Myometrial cell (primary cell): Measurements from ENCODE around the gene KLK5. TPM values are rescaled to one million over a fixed set of nuclear protein-coding genes. Genes with fewer than 3 reads are reported as not detected.

ENCODE experiments used
- total RNA-seq: library from RNA; depleted of rRNA; stranded (reverse); fragments of >200 nt; gene quantifications from 2 replicates; pipeline ENCODE4 v1.2.3, GENCODE V29; 2015

KLK5 gene
- not detected in 2 replicates for total RNA-seq

GRCh38 chr19:50952910-50953309, at the start of gene KLK5:
Gene KLK5, minus strand, starts transcription at chr19:50953038. Its CDS starts 381 bp downstream, at chr19:50952657.

GRCh38 chr19:51001515-51001914, 48.7 kb upstream of the KLK5 start, which contains the start of gene KLK8:
Gene KLK8, minus strand, starts transcription at chr19:51001604. Its CDS starts 437 bp downstream, at chr19:51001167.

GRCh38 chr19:50983625-50984292, 30.9 kb upstream of the KLK5 start, which contains the start of gene KLK7:
Gene KLK7, minus strand, starts transcription at chr19:50983917. Its CDS starts 1,518 bp downstream, at chr19:50982399.

GRCh38 chr19:50969413-50969760, 16.5 kb upstream of the KLK5 start, which contains the start of gene KLK6:
Gene KLK6, minus strand, starts transcription at chr19:50969591. Its CDS starts 1,487 bp downstream, at chr19:50968104.

GRCh38 chr19:50911206-50912101, 41.4 kb downstream of the KLK5 start, which contains the start of gene KLK4:
Gene KLK4, minus strand, starts transcription at chr19:50911395. Its CDS starts 657 bp downstream, at chr19:50910738.

Other genes with a start within 250 kb of the KLK5 start
- 6.6 and 10.6 TPM in 2 replicates for gene SHANK1, start 233.2 kb downstream of the KLK5 start, total RNA-seq
- 167 and 170 TPM in 2 replicates for gene CLEC11A, start 229.7 kb downstream of the KLK5 start, total RNA-seq
- gene GPR32, start 182.6 kb downstream of the KLK5 start, total RNA-seq, result not detected in 2 replicates
- not detected in 2 replicates for gene ACP4, start 162.6 kb downstream of the KLK5 start, total RNA-seq
- not detected in 2 replicates for gene KLK1, start 129.3 kb downstream of the KLK5 start, total RNA-seq
- not detected in 2 replicates for gene KLK15, start 119.5 kb downstream of the KLK5 start, total RNA-seq
- gene KLK3, start 98.1 kb downstream of the KLK5 start, total RNA-seq, result not detected in 2 replicates
- not detected in 2 replicates for gene KLK2, start 79.6 kb downstream of the KLK5 start, total RNA-seq
- not detected in 2 replicates for gene KLK4, start 41.6 kb downstream of the KLK5 start, total RNA-seq
- gene KLK6, start 16.6 kb upstream of the KLK5 start, total RNA-seq, result not detected in 2 replicates
- not detected in 2 replicates for gene KLK7, start 30.9 kb upstream of the KLK5 start, total RNA-seq
- gene KLK8, start 48.6 kb upstream of the KLK5 start, total RNA-seq, result not detected in 2 replicates
- not detected in 2 replicates for gene KLK10, start 66.7 kb upstream of the KLK5 start, total RNA-seq
- gene KLK11, start 73.6 kb upstream of the KLK5 start, total RNA-seq, result not detected in 2 replicates
- not detected in 2 replicates for gene KLK12, start 82.0 kb upstream of the KLK5 start, total RNA-seq
- not detected in 2 replicates for gene KLK13, start 112.1 kb upstream of the KLK5 start, total RNA-seq
- not detected in 2 replicates for gene KLK14, start 129.8 kb upstream of the KLK5 start, total RNA-seq
- 9.4 and 9.8 TPM in 2 replicates for gene CTU1, start 155.4 kb upstream of the KLK5 start, total RNA-seq
- 1.1 TPM in 1 of 2 replicates, not detected in the other for gene SIGLEC9, start 171.9 kb upstream of the KLK5 start, total RNA-seq
- gene SIGLEC7, start 189.3 kb upstream of the KLK5 start, total RNA-seq, result not detected in 2 replicates